Lung (tissue), 12 donors: Measurements from ENCODE around the gene USP5. TPM values are rescaled to one million over a fixed set of nuclear protein-coding genes. Genes with fewer than 3 reads are reported as not detected.

ENCODE experiments used
- ATAC-seq: fragments of 200-7000 bp; cut with Tn5 transposase; one replicate; pipeline ENCODE4 v1.9.1; 2020; ENCODE audit warnings: moderate number of reproducible peaks; ENCODE audit not compliant: insufficient read depth, low FRiP score
- DNase-seq, 3 donors: peaks; one replicate each; pipeline ENCODE4 v3.0.0-alpha.2; 2013 to 2017
- H3K27ac ChIP-seq, 2 donors: one replicate each; pipeline ENCODE4 v1.5.1; 2013; ENCODE audit warnings: mild to moderate bottlenecking in 2 of 2, moderate library complexity in 2 of 2, control low read depth in 1 of 2, inconsistent platforms in 1 of 2, low read depth in 1 of 2, low read length in 1 of 2
- H3K27me3 ChIP-seq, 3 donors: one replicate each; pipeline ENCODE4 v1.5.1; 2013; ENCODE audit warnings: low read length in 2 of 3; ENCODE audit not compliant: control insufficient read depth in 3 of 3, insufficient read depth in 3 of 3
- H3K36me3 ChIP-seq, 4 donors: one replicate each; pipeline ENCODE4 v1.5.1; 2013; ENCODE audit warnings: low read length in 4 of 4, mild to moderate bottlenecking in 1 of 4, moderate library complexity in 1 of 4; ENCODE audit not compliant: control insufficient read depth in 4 of 4, insufficient read depth in 4 of 4
- H3K4me1 ChIP-seq, 5 donors: one replicate each; pipeline ENCODE4 v1.5.1; 2013; ENCODE audit warnings: low read length in 5 of 5, mild to moderate bottlenecking in 2 of 5, moderate library complexity in 1 of 5; ENCODE audit not compliant: control insufficient read depth in 5 of 5, insufficient read depth in 5 of 5
- H3K4me3 ChIP-seq: one replicate; pipeline ENCODE4 v1.5.1; 2013; ENCODE audit warnings: mild to moderate bottlenecking, control low read depth, moderate library complexity
- H3K9ac ChIP-seq, 2 donors: one replicate each; pipeline ENCODE4 v1.5.1; 2013; ENCODE audit warnings: low read length in 2 of 2, control low read depth in 1 of 2; ENCODE audit not compliant: insufficient read depth in 1 of 2
- H3K9me3 ChIP-seq, 4 donors: one replicate each; pipeline ENCODE4 v1.5.1; 2013; ENCODE audit warnings: low read length in 3 of 4, mild to moderate bottlenecking in 1 of 4, moderate library complexity in 1 of 4; ENCODE audit not compliant: control insufficient read depth in 4 of 4, insufficient read depth in 3 of 4
- WGBS, 2 donors: extraction: QIAGEN DNeasy Blood & Tissue Kit; methylation state at CpG; one replicate each; pipeline ENCODE4 v1.1.7; 2013; 5-methylcytosine and 5-hydroxymethylcytosine counted together
- polyA plus RNA-seq, 2 donors: library from polyadenylated mRNA; stranded (reverse); fragments of 200-250 nt; gene quantifications; one replicate each; pipeline ENCODE4 v1.2.1, GENCODE V29; 2013
- total RNA-seq, 2 donors: library from RNA; depleted of rRNA in 1 of 2; stranded (reverse); fragments of >200 nt in 1 of 2; gene quantifications; one replicate each; pipeline ENCODE4 v1.2.1, GENCODE V29; 2014 to 2021
- TF ChIP-seq, protein P1 (sequence below): IDR thresholded peaks from 2 replicates; pipeline ENCODE4 v1.5.1; 2012; ENCODE audit warnings: mild to moderate bottlenecking; ENCODE audit errors: control extremely low read depth, extremely low read depth
- donor health status: control.
- donor health status: control.
- donor health status: Bipolar disorder and iron deficiency.
- donor health status: healthy.
- donor health status: DM: yes; HTN: yes; CAD: no.

Gene USP5
- total and polyA plus RNA-seq, 4 donors = 24.8 to 92.1 (median 36.7) TPM

DNA sequence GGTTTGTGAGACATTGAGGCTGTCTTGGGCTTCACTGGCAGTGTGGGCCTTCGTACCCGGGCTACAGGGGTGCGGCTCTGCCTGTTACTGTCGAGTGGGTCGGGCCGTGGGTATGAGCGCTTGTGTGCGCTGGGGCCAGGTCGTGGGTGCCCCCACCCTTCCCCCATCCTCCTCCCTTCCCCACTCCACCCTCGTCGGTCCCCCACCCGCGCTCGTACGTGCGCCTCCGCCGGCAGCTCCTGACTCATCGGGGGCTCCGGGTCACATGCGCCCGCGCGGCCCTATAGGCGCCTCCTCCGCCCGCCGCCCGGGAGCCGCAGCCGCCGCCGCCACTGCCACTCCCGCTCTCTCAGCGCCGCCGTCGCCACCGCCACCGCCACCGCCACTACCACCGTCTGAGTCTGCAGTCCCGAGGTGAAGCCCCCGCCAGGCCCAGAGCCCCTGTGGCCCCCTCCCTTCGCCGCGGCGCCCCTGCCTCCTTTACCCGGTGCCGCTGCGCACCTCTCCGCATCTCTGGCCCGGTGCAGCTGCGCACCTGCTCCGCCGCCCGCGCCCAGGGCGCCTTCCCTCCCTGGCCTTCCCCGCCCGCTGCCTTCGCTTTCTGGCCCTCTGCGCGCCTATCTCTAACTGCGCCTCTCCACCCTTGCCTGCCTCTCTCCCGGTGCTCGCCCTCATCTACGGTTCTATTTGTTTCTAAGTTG lies 62.4 kb downstream of the USP5 start, which contains the start of gene ENO2:
Gene ENO2 (plus strand): TSS at position 335 of the 701 bp plus-strand sequence. CDS start 1,253 bp downstream, outside the sequence.
- peak; percentile 82 for ATAC-seq
- H3K27ac ChIP-seq = peak within 1 kb of the TSS; percentile 49 to 75
- peaks cover 0 to 24% (median 13%) of the 10 kb centered on the region in 3 donors for H3K27me3 ChIP-seq
- peak within 1 kb of the TSS; percentile 52 for H3K4me3 ChIP-seq
- whole genome bisulfite sequencing, 2 donors = 0 to 1% methylated on average over 56 to 68 of the region's 68 CpGs
- peaks cover 0 to 14% (median 11%) of the 10 kb centered on the region in 5 donors for H3K4me1 ChIP-seq
- TF ChIP-seq, protein P1, sequence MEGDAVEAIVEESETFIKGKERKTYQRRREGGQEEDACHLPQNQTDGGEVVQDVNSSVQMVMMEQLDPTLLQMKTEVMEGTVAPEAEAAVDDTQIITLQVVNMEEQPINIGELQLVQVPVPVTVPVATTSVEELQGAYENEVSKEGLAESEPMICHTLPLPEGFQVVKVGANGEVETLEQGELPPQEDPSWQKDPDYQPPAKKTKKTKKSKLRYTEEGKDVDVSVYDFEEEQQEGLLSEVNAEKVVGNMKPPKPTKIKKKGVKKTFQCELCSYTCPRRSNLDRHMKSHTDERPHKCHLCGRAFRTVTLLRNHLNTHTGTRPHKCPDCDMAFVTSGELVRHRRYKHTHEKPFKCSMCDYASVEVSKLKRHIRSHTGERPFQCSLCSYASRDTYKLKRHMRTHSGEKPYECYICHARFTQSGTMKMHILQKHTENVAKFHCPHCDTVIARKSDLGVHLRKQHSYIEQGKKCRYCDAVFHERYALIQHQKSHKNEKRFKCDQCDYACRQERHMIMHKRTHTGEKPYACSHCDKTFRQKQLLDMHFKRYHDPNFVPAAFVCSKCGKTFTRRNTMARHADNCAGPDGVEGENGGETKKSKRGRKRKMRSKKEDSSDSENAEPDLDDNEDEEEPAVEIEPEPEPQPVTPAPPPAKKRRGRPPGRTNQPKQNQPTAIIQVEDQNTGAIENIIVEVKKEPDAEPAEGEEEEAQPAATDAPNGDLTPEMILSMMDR = no peak
- peak; percentile 53 to 67 (median 57) for DNase-seq
- H3K9ac ChIP-seq = no peak within 1 kb of the TSS
- no peaks in the 10 kb centered on the region for H3K9me3 ChIP-seq
- H3K36me3 ChIP-seq = peaks cover 0 to 7% (median 0%) of the 10 kb centered on the region in 4 donors

DNA sequence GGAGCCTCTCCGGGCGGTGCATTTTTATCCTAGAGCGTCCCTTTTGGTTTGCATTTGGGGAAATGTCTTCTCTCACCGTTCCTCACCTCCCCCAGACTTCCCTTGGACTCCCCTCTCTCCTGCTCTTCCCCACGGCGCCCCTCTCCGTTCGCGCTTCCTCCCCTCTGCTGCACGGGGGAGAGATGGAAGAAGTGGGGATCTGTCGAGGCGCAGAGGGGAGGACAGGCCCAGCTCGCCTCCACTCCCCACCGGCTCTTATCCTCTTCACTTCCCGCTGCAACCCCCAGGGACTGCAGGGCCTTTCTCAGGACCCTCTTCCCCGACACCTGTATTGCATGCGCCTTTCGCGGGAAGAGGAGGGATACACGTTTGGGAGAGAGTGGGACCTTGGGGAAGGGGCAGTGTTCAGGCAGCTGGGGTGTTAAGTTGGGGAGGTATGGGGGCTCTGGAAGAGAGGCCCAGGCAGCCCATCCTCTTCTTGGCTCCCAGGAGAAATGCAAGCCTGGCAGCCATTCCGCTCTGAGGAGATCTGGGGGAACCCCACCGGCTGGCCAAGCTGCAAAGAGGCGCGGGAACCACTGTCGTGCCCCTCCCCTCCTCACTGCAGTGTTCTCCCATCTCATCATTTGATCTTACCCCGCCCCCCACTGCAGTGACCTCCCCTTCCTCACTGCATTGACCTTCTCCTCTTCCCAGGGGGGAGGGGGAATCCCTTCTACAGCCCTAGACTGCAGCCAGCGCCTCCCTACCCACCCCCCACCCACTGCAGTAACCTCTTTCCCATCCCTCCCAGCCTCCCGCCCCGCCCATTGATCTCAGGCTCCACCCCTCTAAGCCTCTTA lies 63.2 kb downstream of the USP5 start:
- Histone ChIP-seq H3K27ac (peak overlapping the region in 1 of 2 donors; percentile 20), H3K27me3 (peaks cover 0 to 24% (median 13%) of the 10 kb centered on the region in 3 donors), H3K9ac (no peak overlapping the region), H3K9me3 (no peaks in the 10 kb centered on the region), H3K36me3 (peaks cover 0 to 7% (median 0%) of the 10 kb centered on the region in 4 donors), H3K4me3 (peak overlapping the region; percentile 52), H3K4me1 (peaks cover 0 to 14% (median 11%) of the 10 kb centered on the region in 5 donors)
- WGBS, 2 donors = 24 to 27% methylated on average over 27 to 29 of the region's 29 CpGs
- no peak for ATAC-seq
- TF ChIP-seq, protein P1 = no peak
- DNase-seq = no peak

DNA sequence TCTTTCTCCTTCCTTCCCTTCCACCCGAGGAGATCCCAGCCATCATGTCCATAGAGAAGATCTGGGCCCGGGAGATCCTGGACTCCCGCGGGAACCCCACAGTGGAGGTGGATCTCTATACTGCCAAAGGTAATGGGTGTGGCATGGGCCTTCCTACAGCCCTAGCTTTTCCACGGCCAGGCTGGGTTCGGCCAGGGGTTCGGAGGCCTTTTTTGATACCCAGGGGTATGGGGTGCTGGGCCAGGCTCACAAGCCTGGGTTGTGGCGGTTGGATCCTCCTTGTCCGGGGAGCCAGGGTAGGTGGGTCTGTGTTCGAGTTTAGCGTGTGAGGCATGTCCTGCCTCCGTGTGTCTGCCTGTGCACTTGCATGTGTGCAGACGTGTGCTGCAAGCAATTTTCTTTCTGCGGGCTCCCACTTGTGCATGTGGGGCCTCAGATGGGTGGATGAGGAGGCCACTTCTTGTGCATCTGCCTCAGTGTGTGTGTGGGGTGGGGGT lies 63.9 kb downstream of the USP5 start:
- no peak overlapping the region for H3K4me3 ChIP-seq
- H3K36me3 ChIP-seq = peaks cover 0 to 7% (median 0%) of the 10 kb centered on the region in 4 donors
- H3K4me1 ChIP-seq = peaks cover 0 to 14% (median 11%) of the 10 kb centered on the region in 5 donors
- no peaks in the 10 kb centered on the region for H3K9me3 ChIP-seq
- H3K27ac ChIP-seq = no peak overlapping the region
- peaks cover 0 to 24% (median 13%) of the 10 kb centered on the region in 3 donors for H3K27me3 ChIP-seq
- DNase-seq (no peak), ATAC-seq (no peak)
- 83 to 86% methylated on average over 14 of the region's 14 CpGs for WGBS, 2 donors
- TF ChIP-seq, protein P1 = no peak
- H3K9ac ChIP-seq = no peak overlapping the region

Other genes starting within 250 kb of the USP5 start
- gene CHD4, start 244.8 kb upstream of the USP5 start, total RNA-seq = 100 to 1,000 TPM; 198 TPM
- gene CHD4, start 244.8 kb upstream of the USP5 start, polyA plus RNA-seq = 100 to 1,000 TPM in 1 of 2 donors, 10 to 100 TPM in 1; 82.0 to 182 TPM
- 1 to 10 TPM; 1.9 to 2.8 TPM for gene LPAR5, start 216.2 kb upstream of the USP5 start, total RNA-seq
- 1 to 10 TPM in 1 of 2 donors, under 1 TPM in 1; 0.51 to 1.2 TPM for gene LPAR5, start 216.2 kb upstream of the USP5 start, polyA plus RNA-seq
- gene ACRBP, start 204.7 kb upstream of the USP5 start, total RNA-seq = 1 to 10 TPM; 1.6 to 6.1 TPM
- 1 to 10 TPM in 1 of 2 donors, under 1 TPM in 1; 0.93 to 8.7 TPM for gene ACRBP, start 204.7 kb upstream of the USP5 start, polyA plus RNA-seq
- gene ING4, start 189.0 kb upstream of the USP5 start, total RNA-seq = 10 to 100 TPM; 22.4 to 74.3 TPM
- gene ING4, start 189.0 kb upstream of the USP5 start, polyA plus RNA-seq = 10 to 100 TPM; 20.3 to 31.7 TPM
- 10 to 100 TPM; 29.2 to 50.8 TPM for gene ZNF384, start 162.8 kb upstream of the USP5 start, total RNA-seq
- 10 to 100 TPM; 29.0 to 34.4 TPM for gene ZNF384, start 162.8 kb upstream of the USP5 start, polyA plus RNA-seq
- 1 to 10 TPM in 1 of 2 donors, under 1 TPM in 1; 0.25 to 1.4 TPM for gene PIANP, start 151.3 kb upstream of the USP5 start, total RNA-seq
- under 1 TPM; 0.23 to 0.37 TPM for gene PIANP, start 151.3 kb upstream of the USP5 start, polyA plus RNA-seq
- 10 to 100 TPM; 40.1 to 74.7 TPM for gene COPS7A, start 128.1 kb upstream of the USP5 start, total RNA-seq
- gene COPS7A, start 128.1 kb upstream of the USP5 start, polyA plus RNA-seq = 10 to 100 TPM; 53.4 to 69.0 TPM
- gene MLF2, start 99.0 kb upstream of the USP5 start, total RNA-seq = 100 to 1,000 TPM in 1 of 2 donors, 10 to 100 TPM in 1; 95.9 to 160 TPM
- 100 to 1,000 TPM; 169 to 171 TPM for gene MLF2, start 99.0 kb upstream of the USP5 start, polyA plus RNA-seq
- gene PTMS, start 85.8 kb upstream of the USP5 start, total RNA-seq = 100 to 1,000 TPM in 1 of 2 donors, 10 to 100 TPM in 1; 65.6 to 301 TPM
- gene PTMS, start 85.8 kb upstream of the USP5 start, polyA plus RNA-seq = 100 to 1,000 TPM; 196 to 801 TPM
- 1 to 10 TPM in 1 of 2 donors, under 1 TPM in 1; 0.82 to 1.7 TPM for gene LAG3, start 79.6 kb upstream of the USP5 start, total RNA-seq
- 1 to 10 TPM; 1.2 to 1.7 TPM for gene LAG3, start 79.6 kb upstream of the USP5 start, polyA plus RNA-seq
- gene CD4, start 62.6 kb upstream of the USP5 start, total RNA-seq = 10 to 100 TPM; 60.6 to 83.7 TPM
- gene CD4, start 62.6 kb upstream of the USP5 start, polyA plus RNA-seq = 10 to 100 TPM; 20.6 to 45.5 TPM
- gene GPR162, start 30.3 kb upstream of the USP5 start, total RNA-seq = 10 to 100 TPM; 23.4 to 36.0 TPM
- gene GPR162, start 30.3 kb upstream of the USP5 start, polyA plus RNA-seq = 10 to 100 TPM; 22.8 to 24.6 TPM
- gene P3H3, start 23.7 kb upstream of the USP5 start, total RNA-seq = 10 to 100 TPM; 16.1 to 23.3 TPM
- 10 to 100 TPM in 1 of 2 donors, 1 to 10 TPM in 1; 9.3 to 12.2 TPM for gene P3H3, start 23.7 kb upstream of the USP5 start, polyA plus RNA-seq
- gene GNB3, start 11.2 kb upstream of the USP5 start, total RNA-seq = 1 to 10 TPM; 1.3 to 3.3 TPM
- 1 to 10 TPM; 1.2 to 2.0 TPM for gene GNB3, start 11.2 kb upstream of the USP5 start, polyA plus RNA-seq
- 1 to 10 TPM; 1.3 to 3.5 TPM for gene CDCA3, start 864 bp upstream of the USP5 start, total RNA-seq
- gene CDCA3, start 864 bp upstream of the USP5 start, polyA plus RNA-seq = 1 to 10 TPM; 2.2 to 4.1 TPM
- 100 to 1,000 TPM; 256 to 507 TPM for gene TPI1, start 15.4 kb downstream of the USP5 start, total RNA-seq
- gene TPI1, start 15.4 kb downstream of the USP5 start, polyA plus RNA-seq = 1,000 to 10,000 TPM in 1 of 2 donors, 100 to 1,000 TPM in 1; 362 to 1,097 TPM
- 10 to 100 TPM; 25.3 to 37.5 TPM for gene SPSB2, start 21.2 kb downstream of the USP5 start, total RNA-seq
- 10 to 100 TPM; 21.0 to 39.8 TPM for gene SPSB2, start 21.2 kb downstream of the USP5 start, polyA plus RNA-seq
- gene LRRC23, start 52.7 kb downstream of the USP5 start, total RNA-seq = 10 to 100 TPM; 48.7 to 61.0 TPM
- gene LRRC23, start 52.7 kb downstream of the USP5 start, polyA plus RNA-seq = 10 to 100 TPM; 29.6 to 35.5 TPM
- gene ENO2, start 62.4 kb downstream of the USP5 start, total RNA-seq = 10 to 100 TPM; 14.4 to 41.9 TPM
- 10 to 100 TPM; 26.8 to 34.8 TPM for gene ENO2, start 62.4 kb downstream of the USP5 start, polyA plus RNA-seq
- 100 to 1,000 TPM in 1 of 2 donors, 10 to 100 TPM in 1; 72.1 to 113 TPM for gene ATN1, start 75.8 kb downstream of the USP5 start, total RNA-seq
- 10 to 100 TPM; 63.5 to 87.5 TPM for gene ATN1, start 75.8 kb downstream of the USP5 start, polyA plus RNA-seq
- gene RNU7-1, start 91.7 kb downstream of the USP5 start, total RNA-seq = not detected
- not detected for gene RNU7-1, start 91.7 kb downstream of the USP5 start, polyA plus RNA-seq
- 100 to 1,000 TPM in 1 of 2 donors, 10 to 100 TPM in 1; 92.9 to 196 TPM for gene C12orf57, start 91.9 kb downstream of the USP5 start, total RNA-seq
- 100 to 1,000 TPM; 370 to 437 TPM for gene C12orf57, start 91.9 kb downstream of the USP5 start, polyA plus RNA-seq
- gene PTPN6, start 99.2 kb downstream of the USP5 start, total RNA-seq = 100 to 1,000 TPM in 1 of 2 donors, 10 to 100 TPM in 1; 38.2 to 140 TPM
- 100 to 1,000 TPM; 201 to 222 TPM for gene PTPN6, start 99.2 kb downstream of the USP5 start, polyA plus RNA-seq
- 100 to 1,000 TPM; 103 to 154 TPM for gene PHB2, start 118.5 kb downstream of the USP5 start, total RNA-seq
- gene PHB2, start 118.5 kb downstream of the USP5 start, polyA plus RNA-seq = 100 to 1,000 TPM; 129 to 149 TPM
- 10 to 100 TPM; 25.2 to 56.3 TPM for gene EMG1, start 118.8 kb downstream of the USP5 start, total RNA-seq
- 10 to 100 TPM; 38.6 to 42.0 TPM for gene EMG1, start 118.8 kb downstream of the USP5 start, polyA plus RNA-seq
- gene LPCAT3, start 166.3 kb downstream of the USP5 start, total RNA-seq = 10 to 100 TPM; 60.0 to 78.6 TPM
- 10 to 100 TPM; 45.4 to 52.4 TPM for gene LPCAT3, start 166.3 kb downstream of the USP5 start, polyA plus RNA-seq
- gene C1S, start 208.6 kb downstream of the USP5 start, total RNA-seq = 100 to 1,000 TPM; 253 to 291 TPM
- gene C1S, start 208.6 kb downstream of the USP5 start, polyA plus RNA-seq = 100 to 1,000 TPM; 148 to 252 TPM
- 100 to 1,000 TPM; 268 to 525 TPM for gene C1R, start 240.3 kb downstream of the USP5 start, total RNA-seq
- gene C1R, start 240.3 kb downstream of the USP5 start, polyA plus RNA-seq = 100 to 1,000 TPM; 416 to 452 TPM